Uterus (tissue), 4 donors: Measurements from ENCODE around the gene IRF1. TPM values are rescaled to one million over a fixed set of nuclear protein-coding genes. Genes with fewer than 3 reads are reported as not detected.
A peak's percentile ranks its signal among the peaks of the same experiment; 100 is the strongest.

Source experiments
- DNase-seq, 2 donors: peaks; one replicate each; pipeline ENCODE4 v3.0.0-alpha.2; 2019 to 2020
- H3K27ac ChIP-seq, 2 donors: fragments of 200-600 bp; sonication (generic); 1 replicate in 1 of 2; 2 replicates in 1 of 2; pipeline ENCODE4 v1.5.1; 2016 to 2018
- H3K27me3 ChIP-seq, 2 donors: fragments of 200-600 bp; sonication (generic); one replicate each; pipeline ENCODE4 v1.5.1; 2018 to 2019; ENCODE audit warnings: control low read depth in 1 of 2
- H3K36me3 ChIP-seq, 2 donors: fragments of 200-600 bp; sonication (generic); one replicate each; pipeline ENCODE4 v1.5.1; 2019; ENCODE audit warnings: control low read depth in 1 of 2
- H3K4me1 ChIP-seq, 2 donors: fragments of 200-600 bp; sonication (generic); one replicate each; pipeline ENCODE4 v1.5.1; 2018 to 2019; ENCODE audit warnings: control low read depth in 1 of 2
- H3K4me3 ChIP-seq, 2 donors: fragments of 200-600 bp; sonication (generic); 1 replicate in 1 of 2; 2 replicates in 1 of 2; pipeline ENCODE4 v1.5.1; 2018 to 2019; ENCODE audit warnings: mild to moderate bottlenecking in 1 of 2
- H3K9me3 ChIP-seq, 2 donors: fragments of 200-600 bp; sonication (generic); one replicate each; pipeline ENCODE4 v1.5.1; 2019; ENCODE audit warnings: control low read depth in 1 of 2
- CTCF ChIP-seq, 4 experiments: fragments of 200-600 bp in 2 of 4; fragments of 450-650 bp in 2 of 4; sonication (generic) in 2 of 4; IDR thresholded peaks; one replicate each; pipeline ENCODE4 v1.5.1; 2016 to 2019; ENCODE audit warnings: antibody characterized with exemption in 4 of 4, mild to moderate bottlenecking in 2 of 4, moderate library complexity in 1 of 4
- POLR2A ChIP-seq, 2 donors: fragments of 450-650 bp; IDR thresholded peaks; one replicate each; pipeline ENCODE4 v1.6.1; 2016; ENCODE audit warnings: antibody characterized with exemption in 2 of 2, mild to moderate bottlenecking in 1 of 2, moderate library complexity in 1 of 2
- intact Hi-C: fragments of 100-400 bp; cut with DNase I; formaldehyde crosslinking; loops from one replicate; pipeline ENCODE4 v1.15.1; 2023; ENCODE audit warnings: low total_unique reads
- total RNA-seq, 4 donors: library from RNA; depleted of rRNA in 3 of 4; stranded (reverse); fragments of >200 nt in 3 of 4; gene quantifications; one replicate each; pipeline versions ENCODE4 v1.1.0 to v1.2.4, GENCODE V29; 2014 to 2023
- donor health status: DM: yes; HTN: yes; CAD: no.

IRF1 gene
- total RNA-seq, 4 donors from 2014 or later, result 3.8 to 110 (median 25.7) TPM

GRCh38 chr5:132459031-132459982, 31.3 kb downstream of the IRF1 start:
- Histone ChIP-seq H3K27ac (no peak overlapping the region), H3K27me3 (no peaks in the 10 kb centered on the region), H3K4me1 (peaks cover 0 to 5% of the 10 kb centered on the region in 2 donors), H3K36me3 (no peaks in the 10 kb centered on the region), H3K9me3 (no peaks in the 10 kb centered on the region), H3K4me3 (no peak overlapping the region)
- no peak for DNase-seq
- intact Hi-C loops, result no loop called here
- TF ChIP-seq CTCF (IDR thresholded peaks at IDR 0.05), result no peak

GRCh38 chr5:132458651-132459030, 31.9 kb downstream of the IRF1 start:
- no peak for DNase-seq
- H3K27me3 ChIP-seq, result no peaks in the 10 kb centered on the region
- no peak overlapping the region for H3K4me3 ChIP-seq
- intact Hi-C loops, result no loop called here
- no peak for TF ChIP-seq CTCF (IDR thresholded peaks at IDR 0.05)
- no peak for TF ChIP-seq POLR2A (IDR thresholded peaks at IDR 0.05)
- H3K36me3 ChIP-seq, result no peaks in the 10 kb centered on the region
- no peak overlapping the region for H3K27ac ChIP-seq
- H3K4me1 ChIP-seq, result no peaks in the 10 kb centered on the region
- no peaks in the 10 kb centered on the region for H3K9me3 ChIP-seq

- intact Hi-C loops, result no loop called here
- Histone ChIP-seq H3K27ac (no peak overlapping the region), H3K27me3 (no peaks in the 10 kb centered on the region), H3K4me1 (no peaks in the 10 kb centered on the region), H3K9me3 (no peaks in the 10 kb centered on the region), H3K4me3 (no peak overlapping the region), H3K36me3 (no peaks in the 10 kb centered on the region)
- no peak for TF ChIP-seq CTCF (IDR thresholded peaks at IDR 0.05)
- TF ChIP-seq POLR2A (IDR thresholded peaks at IDR 0.05), result no peak
- DNase-seq, result no peak
Observed at GRCh38 chr5:132458226-132458560, 32.4 kb downstream of the IRF1 start.

- H3K4me1 ChIP-seq, result no peaks in the 10 kb centered on the region
- intact Hi-C loops, result no loop called here
- DNase-seq, result peak; percentile 55 to 66
Observed at GRCh38 chr5:132457371-132458225, 33.0 kb downstream of the IRF1 start.

More at GRCh38 chr5:132457371-132458225, 33.0 kb downstream of the IRF1 start:
- peak overlapping the region in 1 of 2 donors; percentile 36 for H3K27ac ChIP-seq
- H3K36me3 ChIP-seq, result no peaks in the 10 kb centered on the region
- H3K4me3 ChIP-seq, result no peak overlapping the region
- no peaks in the 10 kb centered on the region for H3K27me3 ChIP-seq
- no peaks in the 10 kb centered on the region for H3K9me3 ChIP-seq
- TF ChIP-seq CTCF (IDR thresholded peaks at IDR 0.05), result no peak
- TF ChIP-seq POLR2A (IDR thresholded peaks at IDR 0.05), result no peak
